HTR-8/SVneo (cell line): ENCODE results near the gene B3GNT3.
A peak's percentile ranks its signal among the peaks of the same experiment; 100 is the strongest.
"Not testable (repeated sequence)": the region's sequence is repeated elsewhere in the genome, so short reads cannot be mapped to it uniquely, and the experiment has no call there.

ENCODE experiments used
- DNase-seq: peaks from one replicate; pipeline ENCODE4 v3.0.0; 2011; ENCODE audit warnings: low spot score, mixed read lengths; ENCODE audit not compliant: insufficient read length
- FAIRE-seq: peaks from 2 replicates; lab custom pipeline; 2011; peaks lifted over from hg19 to GRCh38; lab: Jason Lieb, UNC

Gene B3GNT3

GRCh38 chr19:17795495-17795856 is 538 bp downstream of the B3GNT3 start:
- DNase-seq (no peak), FAIRE-seq (no peak)

- DNase-seq (no peak), FAIRE-seq (no peak)
Measured at GRCh38 chr19:17796013-17796837, 1.3 kb downstream of the B3GNT3 start.

GRCh38 chr19:17796838-17797423 is 2.0 kb downstream of the B3GNT3 start:
- DNase-seq (no peak), FAIRE-seq (no peak)

GRCh38 chr19:17797424-17798201 is 2.7 kb downstream of the B3GNT3 start:
- FAIRE-seq (no peak), DNase-seq (peak; percentile 78)

GRCh38 chr19:17798599-17798998 is 3.7 kb downstream of the B3GNT3 start:
- FAIRE-seq, DNase-seq: not testable (repeated sequence)

GRCh38 chr19:17802137-17802858 is 7.4 kb downstream of the B3GNT3 start:
- no peak for FAIRE-seq
- DNase-seq: no peak

GRCh38 chr19:17803264-17803896 is 8.4 kb downstream of the B3GNT3 start:
- no peak for FAIRE-seq
- DNase-seq: no peak

GRCh38 chr19:17805427-17805826 is 10.5 kb downstream of the B3GNT3 start:
- FAIRE-seq: no peak

GRCh38 chr19:17806945-17807344 is 12.0 kb downstream of the B3GNT3 start:
- no peak for FAIRE-seq
- no peak for DNase-seq

More at GRCh38 chr19:17805427-17805826, 10.5 kb downstream of the B3GNT3 start:
- no peak for DNase-seq

GRCh38 chr19:17807731-17808316 is 12.9 kb downstream of the B3GNT3 start:
- FAIRE-seq: no peak

GRCh38 chr19:17811103-17811502 is 16.2 kb downstream of the B3GNT3 start:
- DNase-seq (no peak), FAIRE-seq (no peak)

More at GRCh38 chr19:17807731-17808316, 12.9 kb downstream of the B3GNT3 start:
- no peak for DNase-seq

GRCh38 chr19:17811681-17812080 is 16.7 kb downstream of the B3GNT3 start:
- FAIRE-seq (no peak), DNase-seq (no peak)

- DNase-seq (no peak), FAIRE-seq (no peak)
Measured at GRCh38 chr19:17812099-17812498, 17.2 kb downstream of the B3GNT3 start.

- FAIRE-seq: no peak
- DNase-seq: no peak
Measured at GRCh38 chr19:17817668-17818363, 22.9 kb downstream of the B3GNT3 start.

- DNase-seq: no peak
- no peak for FAIRE-seq
Measured at GRCh38 chr19:17821190-17821589, 26.3 kb downstream of the B3GNT3 start, which contains the start of gene INSL3. INSL3 (minus strand) TSS chr19:17821519; CDS start chr19:17821506, 13 bp downstream.

GRCh38 chr19:17824339-17824738 is 29.4 kb downstream of the B3GNT3 start:
- DNase-seq (no peak), FAIRE-seq (no peak)

- no peak for FAIRE-seq
- no peak for DNase-seq
Measured at GRCh38 chr19:17826508-17827056, 31.6 kb downstream of the B3GNT3 start.

GRCh38 chr19:17829855-17830566 is 35.1 kb downstream of the B3GNT3 start:
- FAIRE-seq (no peak), DNase-seq (no peak)
